Hematopoietic multipotent progenitor cell treated with erythropoietin and hydrocortisone succinate and interleukin-3 and kit ligand, for 17 days (in vitro differentiated cells): ENCODE measurements around the gene BSDC1.

ENCODE experiments used
- DNase-seq: peaks from one replicate; pipeline ENCODE4 v3.0.0-alpha.2; 2015; ENCODE audit warnings: low spot score

Gene BSDC1

GRCh38 chr1:32394890-32395432 lies 720 bp upstream of the BSDC1 start:
- DNase-seq = no peak

DNA sequence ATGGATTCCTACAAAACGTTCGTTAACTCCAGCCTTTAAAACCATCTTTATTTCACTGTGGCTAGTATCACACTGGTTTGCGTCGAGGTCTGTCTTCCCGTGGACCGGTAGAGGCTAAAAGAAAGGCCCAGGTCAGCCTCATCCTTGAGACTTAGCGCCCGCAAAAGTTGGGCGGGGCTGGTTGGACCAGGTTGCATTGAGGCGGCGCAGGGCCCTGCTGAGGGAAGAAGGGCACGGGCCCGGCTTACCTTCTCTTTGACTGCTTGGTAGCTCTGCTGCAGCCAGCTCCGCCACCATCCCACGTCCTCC lies 455 bp downstream of the BSDC1 start:
- peak; percentile 86 for DNase-seq

DNA sequence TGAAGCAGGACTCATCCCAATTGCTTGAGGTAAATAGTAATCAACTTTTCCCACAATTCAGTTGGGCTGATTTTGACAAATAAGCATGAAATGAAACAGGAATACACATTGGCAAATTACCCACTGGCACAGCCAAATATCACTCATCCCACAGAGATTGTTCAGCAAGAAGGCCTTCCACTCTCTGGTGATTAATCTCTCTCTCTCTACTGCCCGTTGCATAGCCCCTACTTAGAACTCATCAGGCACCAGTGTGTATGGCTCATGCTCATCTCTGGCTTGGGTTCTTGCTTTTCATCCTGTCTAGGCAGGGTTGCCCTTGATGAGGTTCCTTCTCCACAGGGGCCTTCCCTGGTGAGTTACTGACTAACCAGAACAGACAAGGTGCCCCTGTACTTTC lies 1.1 kb downstream of the BSDC1 start:
- peak; percentile 79 for DNase-seq

GRCh38 chr1:32392325-32392724 lies 1.9 kb downstream of the BSDC1 start:
- DNase-seq = peak; percentile 76

DNA sequence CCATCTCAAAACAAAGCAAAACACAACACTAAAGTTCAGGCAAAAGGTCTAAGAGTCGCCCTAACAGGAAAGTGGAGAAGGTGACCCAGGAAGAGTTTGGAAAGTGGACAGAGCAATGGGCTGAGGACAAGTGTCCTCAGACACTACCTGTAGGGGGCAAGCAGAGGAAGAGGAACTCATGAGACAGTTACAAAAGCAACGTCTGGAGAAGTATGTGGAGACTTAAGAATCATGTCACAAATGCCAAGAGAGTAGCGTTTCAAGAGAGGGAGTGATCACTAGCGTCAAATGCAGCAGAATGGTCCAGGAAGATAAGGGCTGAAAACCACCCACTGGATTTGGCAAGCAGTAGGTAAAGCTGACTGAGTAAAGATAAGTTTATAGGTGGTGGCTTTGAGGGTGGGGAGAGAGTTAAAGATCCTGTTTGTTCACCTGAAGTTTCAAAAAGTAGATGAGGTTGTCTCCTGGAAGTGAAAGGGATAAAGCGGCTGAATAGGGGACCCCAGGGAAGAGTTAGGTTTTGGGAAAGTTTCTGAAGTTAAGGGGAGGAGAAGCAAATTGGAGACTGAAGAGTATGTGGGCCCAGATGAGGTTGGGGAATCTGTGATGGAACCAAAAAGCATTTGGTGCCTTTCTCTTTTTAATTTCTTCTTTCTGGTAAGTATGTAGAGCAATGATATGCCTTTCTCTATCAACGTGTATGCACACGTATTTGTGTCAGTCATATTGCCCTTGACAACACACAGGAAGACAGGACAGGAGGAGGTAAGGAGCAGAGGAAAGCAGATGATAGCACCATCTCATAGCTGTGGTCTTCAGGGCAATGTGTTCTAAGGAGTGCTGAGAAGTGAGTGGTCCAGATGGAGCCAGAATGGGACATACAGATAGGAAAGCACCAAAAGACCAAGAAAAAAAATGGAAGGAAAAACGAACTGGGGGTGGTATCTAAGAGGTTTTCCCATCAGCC lies 3.1 kb downstream of the BSDC1 start:
- DNase-seq = peak; percentile 93

- peak; percentile 39 for DNase-seq
Observed at GRCh38 chr1:32388641-32389040, 5.6 kb downstream of the BSDC1 start.

DNA sequence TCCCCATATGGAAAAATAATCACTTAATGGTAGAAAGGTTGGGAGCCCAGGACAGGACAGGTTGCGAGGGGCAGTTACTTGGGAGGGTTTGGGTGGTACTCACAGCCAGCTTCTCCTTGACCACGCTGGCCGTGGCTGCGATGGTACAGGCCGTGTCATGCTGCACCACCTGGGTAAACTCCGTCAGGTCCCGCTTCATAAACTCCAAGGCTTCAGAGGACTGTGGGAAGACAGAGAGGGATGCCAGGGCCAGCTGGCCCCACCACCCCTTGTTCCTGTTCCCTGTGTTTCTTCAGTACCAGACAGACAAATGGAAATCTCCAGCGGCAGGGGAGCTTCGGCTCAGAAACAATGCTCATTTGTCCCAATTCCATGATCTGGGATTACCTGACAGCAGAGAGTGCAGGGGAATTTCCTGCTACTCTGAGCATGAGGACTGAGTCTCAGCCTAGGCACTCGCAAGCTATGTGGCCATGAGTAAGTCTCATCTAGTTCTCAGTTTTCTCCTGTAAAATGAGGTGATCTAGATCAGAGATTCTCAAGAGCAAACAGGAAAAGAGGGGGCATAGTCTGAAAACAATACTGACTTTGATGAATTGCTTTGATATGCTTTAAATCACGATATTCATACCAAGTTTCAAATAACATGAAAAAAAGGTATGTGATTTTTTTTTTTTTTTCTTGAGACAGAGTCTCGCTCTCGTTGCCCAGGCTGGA lies 7.4 kb downstream of the BSDC1 start:
- no peak for DNase-seq

- no peak for DNase-seq
Observed at GRCh38 chr1:32380057-32380456, 14.2 kb downstream of the BSDC1 start.

- DNase-seq = no peak
Observed at GRCh38 chr1:32377541-32378220, 16.6 kb downstream of the BSDC1 start.

- DNase-seq = no peak
Observed at GRCh38 chr1:32376199-32376598, 18.0 kb downstream of the BSDC1 start.

DNA sequence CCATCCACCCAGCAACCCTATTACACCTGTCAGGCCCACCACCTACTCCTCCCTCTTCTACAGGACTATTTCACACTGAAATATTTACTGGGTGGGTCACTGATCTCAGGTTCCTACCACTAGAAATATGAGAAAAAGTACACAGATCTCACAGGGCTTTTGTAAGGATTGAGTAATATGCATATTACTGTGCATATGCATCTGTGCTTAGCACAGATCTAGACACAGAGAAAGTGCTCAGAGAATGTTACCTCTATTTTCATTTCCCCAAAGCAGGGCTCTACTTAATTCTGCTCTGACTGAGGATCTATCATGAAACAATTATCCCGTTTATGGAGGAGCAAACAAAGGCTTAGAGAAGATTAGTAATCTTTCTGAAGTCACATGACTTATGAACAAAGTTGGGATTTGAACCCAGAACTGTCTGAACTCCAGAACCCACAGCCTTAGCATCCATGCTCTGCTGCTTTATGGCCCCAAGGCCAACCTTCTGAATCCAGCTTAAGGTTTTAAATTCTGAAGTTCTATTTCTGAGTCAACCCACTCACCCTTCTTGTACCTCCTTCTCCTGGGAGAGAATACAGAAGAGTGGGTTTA lies 20.1 kb downstream of the BSDC1 start:
- DNase-seq = no peak

- no peak for DNase-seq
Observed at GRCh38 chr1:32372149-32372756, 22.0 kb downstream of the BSDC1 start.

DNA sequence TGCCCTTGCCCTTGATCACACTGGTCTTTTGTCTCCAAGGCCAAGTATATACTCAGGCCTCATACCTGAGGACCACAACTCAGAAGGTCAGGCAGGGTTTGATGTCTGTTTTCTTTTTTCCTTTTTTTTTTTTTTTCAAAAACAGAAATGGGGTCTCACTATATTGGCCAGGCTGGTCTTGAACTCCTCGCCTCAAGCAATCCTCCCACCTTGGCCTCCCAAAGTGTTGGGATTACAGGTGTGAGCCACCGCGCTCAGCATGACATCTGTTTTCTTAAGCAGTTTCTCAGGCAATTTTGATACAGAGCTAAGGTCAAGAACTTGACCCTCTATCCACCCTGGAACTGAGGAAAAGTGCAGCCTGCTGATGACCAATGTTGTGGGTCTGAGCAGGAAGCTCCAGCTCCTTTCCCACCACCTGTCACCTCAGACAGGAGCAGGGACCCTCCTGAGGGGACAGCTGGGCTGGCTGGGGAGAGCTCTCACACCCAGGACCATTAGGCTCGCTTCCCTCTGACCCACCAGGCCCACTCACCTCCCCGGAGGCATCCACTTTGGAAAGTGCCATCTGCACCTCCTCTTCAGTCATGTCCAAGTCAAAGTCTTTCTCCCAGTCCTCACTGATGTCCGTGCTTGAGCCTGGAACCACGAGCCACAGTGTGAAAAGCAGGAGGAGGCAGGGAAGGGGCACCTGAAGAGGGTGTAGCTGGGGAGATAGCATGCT lies 26.2 kb downstream of the BSDC1 start:
- no peak for DNase-seq

DNA sequence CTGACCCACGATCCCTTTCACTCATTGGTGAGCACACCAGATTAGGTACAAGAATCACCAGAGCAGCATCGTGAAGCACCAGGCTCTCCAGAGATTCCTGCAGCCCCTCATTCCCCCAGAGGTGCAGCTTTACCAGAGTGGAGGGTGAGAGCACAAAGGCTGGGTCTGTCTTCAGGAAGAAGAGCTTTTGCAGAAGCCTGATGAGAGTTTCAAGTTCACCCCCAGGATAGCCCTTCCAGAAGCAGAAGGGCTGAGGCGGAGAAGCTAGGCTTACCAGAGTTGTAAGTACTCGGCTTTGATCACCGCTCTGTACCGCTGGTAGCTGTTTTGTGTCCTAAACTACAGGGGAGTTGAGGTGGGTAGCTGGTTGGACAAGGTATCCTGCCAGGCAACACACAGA lies 28.8 kb downstream of the BSDC1 start:
- no peak for DNase-seq

- no peak for DNase-seq
Observed at GRCh38 chr1:32364836-32365235, 29.4 kb downstream of the BSDC1 start.

GRCh38 chr1:32363713-32364112 lies 30.5 kb downstream of the BSDC1 start:
- no peak for DNase-seq

DNA sequence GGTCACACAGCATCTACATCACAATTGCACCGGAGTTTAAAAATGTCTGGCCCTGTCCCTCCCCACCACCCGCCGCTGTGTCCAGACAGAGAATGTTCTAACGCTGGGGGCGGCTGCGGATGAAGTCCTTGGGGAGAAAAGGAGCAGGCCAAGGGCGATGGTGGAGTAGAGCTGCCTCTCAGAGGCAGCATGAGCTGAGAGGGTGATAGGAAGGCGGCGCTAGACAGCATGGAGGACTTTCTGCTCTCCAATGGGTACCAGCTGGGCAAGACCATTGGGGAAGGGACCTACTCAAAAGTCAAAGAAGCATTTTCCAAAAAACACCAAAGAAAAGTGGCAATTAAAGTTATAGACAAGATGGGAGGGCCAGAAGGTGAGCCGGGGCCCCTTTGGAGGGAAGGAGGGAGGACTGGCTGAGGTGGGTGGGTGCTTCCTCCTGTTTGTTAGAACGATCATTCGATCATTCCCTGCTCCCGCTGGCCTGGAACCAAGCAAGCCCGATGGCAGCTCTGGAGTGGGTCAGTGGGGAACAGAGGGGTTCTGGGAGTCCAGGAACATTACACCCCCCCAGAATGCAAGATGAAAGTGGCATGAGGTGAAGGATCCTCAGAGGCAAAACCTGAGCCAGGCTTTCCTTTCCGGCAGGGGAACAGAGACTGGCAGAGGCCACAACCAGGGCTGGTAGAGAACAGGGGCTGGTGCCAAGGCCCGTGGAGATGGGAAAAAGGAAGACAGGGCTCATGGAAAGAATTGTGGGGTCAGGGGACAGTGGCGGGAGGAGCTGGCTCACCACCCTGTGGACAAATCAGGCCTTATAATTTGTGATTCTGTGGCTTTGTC lies 31.5 kb downstream of the BSDC1 start, which contains the start of the genes FAM229A and TSSK3:
FAM229A (minus strand) TSS at position 12 of the 840 bp plus-strand sequence. CDS start 394 bp downstream, outside the sequence.
TSSK3 (plus strand) TSS at position 66 of the 840 bp plus-strand sequence; CDS start at position 229, 163 bp downstream.
- no peak for DNase-seq

DNA sequence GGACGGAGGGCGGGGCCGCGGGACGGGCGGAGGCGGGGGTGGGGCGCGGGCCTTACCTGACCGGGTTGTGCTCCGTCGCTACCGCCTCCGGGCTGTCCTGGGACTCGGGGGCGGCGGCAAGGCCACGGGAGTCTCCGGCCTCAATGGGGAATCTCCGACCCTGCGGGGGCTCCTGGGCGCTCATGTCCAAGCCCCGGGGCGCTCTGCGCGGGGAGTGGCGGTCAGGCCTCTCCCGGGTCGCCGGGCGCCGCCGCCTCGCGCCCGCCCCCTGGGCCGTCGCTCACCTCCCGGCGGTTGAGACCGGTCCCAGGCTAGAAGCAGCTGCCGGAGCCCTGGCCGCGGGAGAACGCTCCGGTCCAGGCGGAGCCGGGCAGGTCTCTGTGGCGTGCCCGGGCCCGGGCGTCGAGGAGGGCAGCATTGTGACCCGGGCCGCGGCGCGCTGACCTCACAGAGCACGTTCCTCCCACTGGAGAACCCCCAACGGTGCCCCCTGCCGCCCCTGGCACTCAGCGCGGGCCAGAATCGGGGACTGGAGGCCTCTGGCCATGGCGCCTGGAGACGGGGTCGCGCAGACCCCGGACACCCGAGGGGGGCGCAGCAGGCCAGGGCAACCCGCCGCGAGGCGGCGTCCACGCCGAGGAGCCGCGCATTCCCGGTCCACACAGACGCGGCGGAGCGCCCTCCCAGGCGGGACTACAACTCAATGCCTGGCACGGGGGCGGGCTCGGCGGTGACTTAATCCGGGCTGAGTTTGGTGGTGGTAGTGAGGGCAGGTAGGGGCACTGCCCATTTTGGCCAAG lies 32.4 kb downstream of the BSDC1 start:
- DNase-seq = no peak

- DNase-seq = no peak
Observed at GRCh38 chr1:32361308-32361673, 33.0 kb downstream of the BSDC1 start.
